ENCODE data around the gene FYCO1. TPM values are rescaled to one million over a fixed set of nuclear protein-coding genes. Genes with fewer than 3 reads are reported as not detected.

FYCO1 gene
- total RNA-seq, 2 experiments from 2014 or later, result 14.1 to 14.5 TPM

DNA sequence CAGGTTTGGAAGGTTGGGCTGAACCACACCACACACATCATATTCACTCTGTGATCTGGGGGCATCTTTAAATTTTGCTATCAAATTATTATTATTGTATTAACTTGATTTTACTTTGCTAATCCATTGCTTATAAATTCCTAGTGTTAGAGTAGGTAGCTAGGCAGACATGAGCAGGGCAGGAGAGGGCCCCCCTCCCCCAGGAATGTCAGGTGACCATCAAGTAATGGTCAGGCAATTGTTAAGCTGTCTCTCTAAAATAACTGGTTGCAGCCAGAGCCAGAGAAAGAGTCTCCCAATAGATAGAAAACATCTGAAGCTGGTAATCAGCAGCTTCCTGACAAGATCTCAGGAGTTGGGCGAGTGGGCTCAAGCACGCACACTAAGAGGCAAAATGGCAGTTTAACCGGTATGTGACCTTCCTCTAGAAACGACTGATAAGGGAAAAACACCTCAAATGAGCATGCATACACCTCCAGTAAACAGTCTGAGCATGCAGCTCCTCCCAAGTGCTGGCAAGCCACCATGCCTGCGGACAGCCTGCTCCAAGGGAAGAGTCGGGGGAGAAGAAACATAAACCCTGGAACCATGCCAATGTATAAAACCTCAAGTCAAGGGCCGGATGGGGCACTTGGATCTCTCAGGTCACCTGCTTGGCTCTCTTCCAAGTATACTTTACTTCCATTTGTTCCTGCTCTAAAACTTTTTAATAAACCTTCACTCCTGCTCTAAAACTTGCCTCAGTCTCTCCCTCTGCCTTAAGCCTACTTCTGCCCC, 55.4 kb downstream of the FYCO1 start:
- ChIA-PET CTCF (interaction anchor here (0.8 to 35.9 kb wide), 15 partner anchors 10 to 430 kb away, joined by 3 to 656 read pairs (median 11); partner anchors contain the start of gene CCR5), POLR2A (interaction anchor here (0.8 to 4.1 kb wide), 3 partner anchors 29 to 139 kb away, joined by 3 to 22 read pairs (median 8); no protein-coding TSS in a partner anchor)
- TF ChIP-seq, protein P1, sequence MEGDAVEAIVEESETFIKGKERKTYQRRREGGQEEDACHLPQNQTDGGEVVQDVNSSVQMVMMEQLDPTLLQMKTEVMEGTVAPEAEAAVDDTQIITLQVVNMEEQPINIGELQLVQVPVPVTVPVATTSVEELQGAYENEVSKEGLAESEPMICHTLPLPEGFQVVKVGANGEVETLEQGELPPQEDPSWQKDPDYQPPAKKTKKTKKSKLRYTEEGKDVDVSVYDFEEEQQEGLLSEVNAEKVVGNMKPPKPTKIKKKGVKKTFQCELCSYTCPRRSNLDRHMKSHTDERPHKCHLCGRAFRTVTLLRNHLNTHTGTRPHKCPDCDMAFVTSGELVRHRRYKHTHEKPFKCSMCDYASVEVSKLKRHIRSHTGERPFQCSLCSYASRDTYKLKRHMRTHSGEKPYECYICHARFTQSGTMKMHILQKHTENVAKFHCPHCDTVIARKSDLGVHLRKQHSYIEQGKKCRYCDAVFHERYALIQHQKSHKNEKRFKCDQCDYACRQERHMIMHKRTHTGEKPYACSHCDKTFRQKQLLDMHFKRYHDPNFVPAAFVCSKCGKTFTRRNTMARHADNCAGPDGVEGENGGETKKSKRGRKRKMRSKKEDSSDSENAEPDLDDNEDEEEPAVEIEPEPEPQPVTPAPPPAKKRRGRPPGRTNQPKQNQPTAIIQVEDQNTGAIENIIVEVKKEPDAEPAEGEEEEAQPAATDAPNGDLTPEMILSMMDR (IDR thresholded peaks at IDR 0.05), result no peak
- Mint-ChIP-seq H3K4me3 (no peak overlapping the region), H3K4me1 (ENCODE audit: low read depth) (peaks cover 40% of the 10 kb centered on the region), H3K27ac (no peak overlapping the region), H3K27me3 (peaks cover 2% of the 10 kb centered on the region), H3K9me3 (peaks cover 2% of the 10 kb centered on the region), H3K36me3 (ENCODE audit: low read depth) (peaks cover 44% of the 10 kb centered on the region)
- intact Hi-C loops (cut with micrococcal nuclease), result loop anchor here (5.0 to 10.0 kb wide), 2 partner anchors 37 to 435 kb away; partner anchors contain the start of gene CCR5
- DNase-seq (no peak), ATAC-seq (no peak)

DNA sequence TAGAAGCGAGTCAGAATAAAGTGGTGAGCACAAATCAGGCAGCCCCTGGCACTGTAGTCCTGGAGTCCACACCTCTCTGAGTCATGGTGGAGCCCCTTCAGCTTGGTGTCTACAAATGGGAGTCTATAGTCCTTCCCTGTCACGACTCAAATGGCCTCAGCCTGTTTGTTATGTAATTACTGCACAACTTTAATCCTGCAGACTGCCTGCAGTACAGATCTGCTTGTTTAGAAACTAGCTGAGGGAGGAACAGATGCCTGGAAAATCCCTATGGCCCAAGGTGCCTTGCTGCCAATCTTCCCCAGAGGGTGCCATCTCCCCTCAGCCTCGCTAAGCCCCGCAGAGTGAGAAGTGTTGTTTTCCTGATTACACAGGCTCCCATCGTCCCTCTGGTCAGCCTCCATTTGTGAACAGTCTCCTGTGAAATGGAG, 56.3 kb downstream of the FYCO1 start:
- TF ChIP-seq, protein P1 (IDR thresholded peaks at IDR 0.05), result no peak
- Mint-ChIP-seq H3K4me1 (ENCODE audit: low read depth) (peaks cover 35% of the 10 kb centered on the region), H3K4me3 (no peak overlapping the region), H3K27ac (no peak overlapping the region), H3K9me3 (peaks cover 2% of the 10 kb centered on the region), H3K27me3 (peaks cover 2% of the 10 kb centered on the region), H3K36me3 (ENCODE audit: low read depth) (peaks cover 49% of the 10 kb centered on the region)
- DNase-seq (peak; percentile 51), ATAC-seq (peak; percentile 43)
- POLR2A ChIA-PET, result interaction anchor here (0.8 to 4.1 kb wide), 4 partner anchors 9 to 140 kb away, joined by 3 to 22 read pairs (median 6); no protein-coding TSS in a partner anchor
- CTCF ChIA-PET, result interaction anchor here (0.7 to 35.9 kb wide), 37 partner anchors 9 to 439 kb away, joined by 3 to 656 read pairs (median 6); partner anchors contain the start of genes CCR5 and FYCO1
- intact Hi-C loops (cut with micrococcal nuclease), result no loop called here

DNA sequence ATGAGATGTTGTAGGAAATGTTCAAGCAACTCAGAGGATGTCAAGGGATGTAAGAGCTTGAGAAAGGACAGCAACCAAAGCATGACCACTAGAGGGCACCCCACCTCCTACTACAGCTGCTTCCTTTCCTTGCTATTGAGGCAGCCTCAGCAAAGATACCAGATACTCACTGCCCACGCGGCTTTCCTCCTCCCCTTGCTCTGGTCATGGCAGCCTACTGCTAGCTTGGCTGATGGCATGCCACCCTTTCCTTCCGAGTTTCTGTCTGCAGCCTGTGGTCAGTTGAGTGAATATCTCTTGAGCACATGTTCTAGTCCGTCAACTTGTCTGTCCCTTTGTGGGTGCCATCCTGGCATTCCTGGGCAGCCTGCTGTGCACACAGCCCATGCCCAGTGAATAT, 56.8 kb downstream of the FYCO1 start:
- H3K27ac Mint-ChIP-seq, result no peak overlapping the region
- TF ChIP-seq, protein P1 (IDR thresholded peaks at IDR 0.05), result peak; percentile 73
- peaks cover 54% of the 10 kb centered on the region for H3K36me3 Mint-ChIP-seq (ENCODE audit: low read depth)
- peaks cover 34% of the 10 kb centered on the region for H3K4me1 Mint-ChIP-seq (ENCODE audit: low read depth)
- ChIA-PET CTCF (interaction anchor here (0.6 to 35.9 kb wide), 39 partner anchors 9 to 439 kb away, joined by 3 to 656 read pairs (median 5); partner anchors contain the start of genes CCR1, CCR5 and FYCO1), POLR2A (interaction anchor here (0.6 to 4.1 kb wide), 5 partner anchors 9 to 140 kb away, joined by 3 to 22 read pairs (median 3); no protein-coding TSS in a partner anchor)
- peak; percentile 65 for ATAC-seq
- DNase-seq, result peak; percentile 97
- H3K27me3 Mint-ChIP-seq, result peaks cover 2% of the 10 kb centered on the region
- intact Hi-C loops (cut with micrococcal nuclease), result loop anchor here (1.0 kb wide), 1 partner anchor 140 kb away; no protein-coding TSS in a partner anchor
- no peak overlapping the region for H3K4me3 Mint-ChIP-seq
- peaks cover 2% of the 10 kb centered on the region for H3K9me3 Mint-ChIP-seq

DNA sequence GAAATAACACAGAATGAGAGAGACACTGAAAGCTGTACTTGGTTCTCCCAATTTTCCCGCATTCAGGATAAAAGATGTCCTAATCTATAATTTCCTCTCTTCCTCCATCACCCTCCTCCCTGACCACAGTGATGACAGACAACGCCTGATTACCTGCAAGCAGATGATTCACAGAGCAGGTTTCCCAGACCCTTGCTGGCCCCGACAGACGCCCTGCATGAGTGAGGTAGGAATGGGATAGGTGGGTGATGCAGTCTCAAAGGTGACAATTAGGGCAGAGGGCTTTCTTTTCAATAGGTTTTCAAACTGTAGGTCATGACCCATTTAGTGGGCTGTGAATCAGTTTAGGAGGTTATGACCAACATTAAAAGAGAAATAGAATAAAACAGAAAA, 57.6 kb downstream of the FYCO1 start:
- Mint-ChIP-seq H3K27ac (no peak overlapping the region), H3K27me3 (peaks cover 2% of the 10 kb centered on the region), H3K4me1 (ENCODE audit: low read depth) (peaks cover 25% of the 10 kb centered on the region), H3K4me3 (no peak overlapping the region), H3K36me3 (ENCODE audit: low read depth) (peaks cover 60% of the 10 kb centered on the region), H3K9me3 (peaks cover 2% of the 10 kb centered on the region)
- intact Hi-C loops (cut with micrococcal nuclease), result loop anchor here (1.0 kb wide), 1 partner anchor 141 kb away; no protein-coding TSS in a partner anchor
- ATAC-seq, result no peak
- TF ChIP-seq, protein P1 (IDR thresholded peaks at IDR 0.05), result no peak
- POLR2A ChIA-PET, result interaction anchor here (1.4 to 4.1 kb wide), 3 partner anchors 38 to 141 kb away, joined by 4 to 22 read pairs (median 8); no protein-coding TSS in a partner anchor
- CTCF ChIA-PET, result interaction anchor here (0.6 to 35.9 kb wide), 36 partner anchors 9 to 440 kb away, joined by 3 to 656 read pairs (median 4); partner anchors contain the start of genes CCR1 and FYCO1
- DNase-seq, result no peak

All from activated CD8-positive, alpha-beta T cell treated with anti-CD3 and anti-CD28 coated beads for 36 hours (primary cell).